Measurements from ENCODE around the gene GAB1. TPM values are rescaled to one million over a fixed set of nuclear protein-coding genes. Genes with fewer than 3 reads are reported as not detected.

GAB1 gene
- total and polyA plus RNA-seq, 2 of the 13 experiments (the other 11 are each of a cell fraction or from before 2014, with no cell fraction given) = 8.7 to 14.7 TPM

- TF ChIP-seq ZXDC (CRISPR knock-in tag; IDR thresholded peaks at IDR 0.05) (no peak), ZNF547 (CRISPR knock-in tag; IDR thresholded peaks at IDR 0.05) (no peak), IKZF1 (IDR thresholded peaks at IDR 0.05) (no peak), ZNF570 (CRISPR knock-in tag; IDR thresholded peaks at IDR 0.05; ENCODE audit: borderline replicate concordance) (no peak), KLF9 (CRISPR knock-in tag; IDR thresholded peaks at IDR 0.05; ENCODE audit: low read depth) (no peak), MYPOP (CRISPR knock-in tag; IDR thresholded peaks at IDR 0.05) (no peak), ZNF605 (CRISPR knock-in tag; IDR thresholded peaks at IDR 0.05) (no peak)
Observed at GRCh38 chr4:143353797-143354196, 17.1 kb downstream of the GAB1 start (continued).

- BruUV-seq (replicated peaks) = no TSS peak
- Histone ChIP-seq H4K20me1 (ENCODE audit: insufficient read depth, low read length) (no peaks in the 10 kb centered on the region), H3K4me3 (replicated peaks in 1 of 3; ENCODE audit: insufficient read depth in 1 of 3, low read depth in 2 of 3, low read length in 3 of 3) (no peak overlapping the region), H3K9ac (ENCODE audit: insufficient read depth, low read depth, low read length) (no peak overlapping the region), H3K27ac (ENCODE audit: extremely low read length, insufficient read depth, low read length) (no peak overlapping the region), H3K79me2 (ENCODE audit: insufficient read depth, low read length) (peaks cover 38% of the 10 kb centered on the region), H3K9me3 (ENCODE audit: low read length) (no peaks in the 10 kb centered on the region), H2AFZ (ENCODE audit: low read length) (no peak overlapping the region), H3K4me2 (ENCODE audit: low read depth, low read length) (no peak overlapping the region), H3K4me1 (ENCODE audit: insufficient read depth, low read length) (peaks cover 6% of the 10 kb centered on the region), H3K27me3 (ENCODE audit: control insufficient read depth in 1 of 2, insufficient read depth in 2 of 2, low read length in 2 of 2) (no peaks in the 10 kb centered on the region), H3K36me3 (replicated peaks in 1 of 2; ENCODE audit: control insufficient read depth in 1 of 2, insufficient read depth in 2 of 2, low read length in 2 of 2) (no peaks in the 10 kb centered on the region)
- ChIA-PET POLR2A (no interaction called here), CTCF (ENCODE audit: low intra/inter-chr PET ratio, low total read pairs) (no interaction called here)
- ATAC-seq (no peak), FAIRE-seq (no peak), DNase-seq (ENCODE audit: low spot score) (no peak)
- intact Hi-C loops (cut with micrococcal nuclease; ENCODE audit: unreplicated experiment) = no loop called here
- in situ Hi-C loops (cut with HindIII; ENCODE audit: extremely low pct_ligation_motif_present, low pct_unique_long_range_greater_than_20kb) = no loop called here
- TF ChIP-seq ZGPAT (CRISPR knock-in tag; IDR thresholded peaks at IDR 0.05) (no peak), DNMT3B (CRISPR knock-in tag; conservative IDR thresholded peaks at IDR 0.05) (no peak), ZNF879 (CRISPR knock-in tag; IDR thresholded peaks at IDR 0.05) (no peak), CHD4 (IDR thresholded peaks at IDR 0.05; ENCODE audit: borderline replicate concordance, low read length) (no peak), RXRA (CRISPR knock-in tag; IDR thresholded peaks at IDR 0.05) (no peak)
- 91% methylated on average over 2 of the region's 2 CpGs for WGBS (ENCODE audit: low lambda C conversion rate)
Observed at GRCh38 chr4:143354990-143355389, 18.3 kb downstream of the GAB1 start.
